ENCODE measurements around the gene PIWIL4. TPM values are rescaled to one million over a fixed set of nuclear protein-coding genes. Genes with fewer than 3 reads are reported as not detected.
A peak's percentile ranks its signal among the peaks of the same experiment; 100 is the strongest.
"Not testable (repeated sequence)": the region's sequence is repeated elsewhere in the genome, so short reads cannot be mapped to it uniquely, and the experiment has no call there.

PIWIL4 gene
- total RNA-seq, 1 donor from 2014 or later: 0.59 TPM

DNA sequence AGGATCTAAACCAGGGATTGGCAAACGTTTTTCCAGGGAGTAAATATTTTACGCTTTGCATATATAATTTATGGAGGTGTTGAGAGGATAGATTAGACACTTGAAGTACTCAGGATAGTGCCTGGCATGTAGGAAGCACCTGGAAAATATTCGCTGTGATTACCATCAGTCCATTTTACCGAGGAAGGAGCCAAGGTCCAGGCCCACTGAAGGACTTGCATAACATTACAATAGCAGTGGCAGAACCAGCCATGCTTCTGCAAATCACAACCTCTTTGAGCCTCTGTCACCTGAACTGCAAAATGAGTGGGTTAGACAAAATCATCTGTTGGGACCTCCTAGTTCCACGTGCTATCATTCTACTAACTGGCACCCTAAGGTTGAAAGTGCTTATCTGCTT lies 18.0 kb upstream of the PIWIL4 start:
- H3K36me3 ChIP-seq (ENCODE audit: insufficient read depth, low read length): no peaks in the 10 kb centered on the region
- no peak overlapping the region for H3K27ac ChIP-seq (ENCODE audit: low read depth, low read length)
- Mint-ChIP-seq H3K36me3 (ENCODE audit: low read depth, unreplicated experiment) (peaks cover 3% of the 10 kb centered on the region), H3K27me3 (ENCODE audit: low read depth, unreplicated experiment) (no peaks in the 10 kb centered on the region), H3K27ac (ENCODE audit: unreplicated experiment) (no peak overlapping the region), H3K9me3 (ENCODE audit: unreplicated experiment) (peaks cover 2% of the 10 kb centered on the region), H3K4me3 (ENCODE audit: unreplicated experiment) (no peak overlapping the region), H3K4me1 (ENCODE audit: low read depth, unreplicated experiment) (peaks cover 7% of the 10 kb centered on the region)
- peaks cover 29% of the 10 kb centered on the region for H3K79me2 ChIP-seq (ENCODE audit: insufficient read depth, low read length)
- no peak for DNase-seq (ENCODE audit: low read depth)
- H3K4me1 ChIP-seq (ENCODE audit: insufficient read depth, low read length): peaks cover 21% of the 10 kb centered on the region
- H3K9me3 ChIP-seq (ENCODE audit: insufficient read depth, low read depth, low read length): no peaks in the 10 kb centered on the region
- peaks cover 44% of the 10 kb centered on the region for H4K20me1 ChIP-seq (ENCODE audit: insufficient read depth, low read length)
- no peak overlapping the region for H3K9ac ChIP-seq (ENCODE audit: low read length)
- H3K4me3 ChIP-seq (ENCODE audit: insufficient read depth, low read depth, low read length): no peak overlapping the region
- no peak for TF ChIP-seq EZH2 (IDR thresholded peaks at IDR 0.05; ENCODE audit: insufficient read depth, low read length)
- TF ChIP-seq, protein P1, sequence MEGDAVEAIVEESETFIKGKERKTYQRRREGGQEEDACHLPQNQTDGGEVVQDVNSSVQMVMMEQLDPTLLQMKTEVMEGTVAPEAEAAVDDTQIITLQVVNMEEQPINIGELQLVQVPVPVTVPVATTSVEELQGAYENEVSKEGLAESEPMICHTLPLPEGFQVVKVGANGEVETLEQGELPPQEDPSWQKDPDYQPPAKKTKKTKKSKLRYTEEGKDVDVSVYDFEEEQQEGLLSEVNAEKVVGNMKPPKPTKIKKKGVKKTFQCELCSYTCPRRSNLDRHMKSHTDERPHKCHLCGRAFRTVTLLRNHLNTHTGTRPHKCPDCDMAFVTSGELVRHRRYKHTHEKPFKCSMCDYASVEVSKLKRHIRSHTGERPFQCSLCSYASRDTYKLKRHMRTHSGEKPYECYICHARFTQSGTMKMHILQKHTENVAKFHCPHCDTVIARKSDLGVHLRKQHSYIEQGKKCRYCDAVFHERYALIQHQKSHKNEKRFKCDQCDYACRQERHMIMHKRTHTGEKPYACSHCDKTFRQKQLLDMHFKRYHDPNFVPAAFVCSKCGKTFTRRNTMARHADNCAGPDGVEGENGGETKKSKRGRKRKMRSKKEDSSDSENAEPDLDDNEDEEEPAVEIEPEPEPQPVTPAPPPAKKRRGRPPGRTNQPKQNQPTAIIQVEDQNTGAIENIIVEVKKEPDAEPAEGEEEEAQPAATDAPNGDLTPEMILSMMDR (IDR thresholded peaks at IDR 0.05; ENCODE audit: insufficient read depth, low read depth, low read length): no peak
- H3K27me3 ChIP-seq (ENCODE audit: insufficient read depth, low read length): no peaks in the 10 kb centered on the region
- H2AFZ ChIP-seq (ENCODE audit: low read depth, low read length): no peak overlapping the region
- no peak overlapping the region for H3K4me2 ChIP-seq (ENCODE audit: low read length)
- no peak for FAIRE-seq

DNA sequence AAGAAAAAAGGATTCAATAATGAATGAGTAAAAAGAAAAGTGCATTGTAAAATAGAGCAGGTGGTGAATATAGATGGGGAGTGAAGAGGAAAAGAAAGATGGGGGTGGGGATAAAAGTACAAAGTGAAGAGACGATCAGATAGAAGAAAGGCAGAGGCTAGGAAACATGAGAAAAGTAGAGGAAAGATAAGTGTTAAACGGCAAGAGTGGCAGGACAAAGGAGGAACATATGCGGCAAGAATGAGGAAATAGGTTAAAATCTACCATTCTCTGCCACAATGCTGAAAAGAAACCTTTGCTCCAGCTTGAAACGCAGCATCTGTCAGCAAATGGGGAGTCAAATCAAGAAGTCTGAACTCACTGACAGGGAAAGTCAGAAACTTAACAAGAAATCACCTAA lies 16.7 kb upstream of the PIWIL4 start:
- no peak overlapping the region for H3K4me3 ChIP-seq (ENCODE audit: insufficient read depth, low read depth, low read length)
- H3K27ac ChIP-seq (ENCODE audit: low read depth, low read length): no peak overlapping the region
- no peak for DNase-seq (ENCODE audit: low read depth)
- peaks cover 7% of the 10 kb centered on the region for H3K4me1 Mint-ChIP-seq (ENCODE audit: low read depth, unreplicated experiment)
- H4K20me1 ChIP-seq (ENCODE audit: insufficient read depth, low read length): peaks cover 42% of the 10 kb centered on the region
- TF ChIP-seq, protein P1 (IDR thresholded peaks at IDR 0.05; ENCODE audit: insufficient read depth, low read depth, low read length): no peak
- TF ChIP-seq EZH2 (IDR thresholded peaks at IDR 0.05; ENCODE audit: insufficient read depth, low read length): no peak
- H3K36me3 ChIP-seq (ENCODE audit: insufficient read depth, low read length): no peaks in the 10 kb centered on the region
- no peaks in the 10 kb centered on the region for H3K27me3 ChIP-seq (ENCODE audit: insufficient read depth, low read length)
- peaks cover 2% of the 10 kb centered on the region for H3K9me3 Mint-ChIP-seq (ENCODE audit: unreplicated experiment)
- H2AFZ ChIP-seq (ENCODE audit: low read depth, low read length): no peak overlapping the region
- no peak overlapping the region for H3K4me2 ChIP-seq (ENCODE audit: low read length)
- H3K27ac Mint-ChIP-seq (ENCODE audit: unreplicated experiment): no peak overlapping the region
- H3K27me3 Mint-ChIP-seq (ENCODE audit: low read depth, unreplicated experiment): peaks cover 2% of the 10 kb centered on the region
- no peak overlapping the region for H3K9ac ChIP-seq (ENCODE audit: low read length)
- H3K79me2 ChIP-seq (ENCODE audit: insufficient read depth, low read length): peaks cover 17% of the 10 kb centered on the region
- peaks cover 1% of the 10 kb centered on the region for H3K36me3 Mint-ChIP-seq (ENCODE audit: low read depth, unreplicated experiment)
- H3K9me3 ChIP-seq (ENCODE audit: insufficient read depth, low read depth, low read length): no peaks in the 10 kb centered on the region
- peaks cover 14% of the 10 kb centered on the region for H3K4me1 ChIP-seq (ENCODE audit: insufficient read depth, low read length)
- no peak overlapping the region for H3K4me3 Mint-ChIP-seq (ENCODE audit: unreplicated experiment)
- no peak for FAIRE-seq

DNA sequence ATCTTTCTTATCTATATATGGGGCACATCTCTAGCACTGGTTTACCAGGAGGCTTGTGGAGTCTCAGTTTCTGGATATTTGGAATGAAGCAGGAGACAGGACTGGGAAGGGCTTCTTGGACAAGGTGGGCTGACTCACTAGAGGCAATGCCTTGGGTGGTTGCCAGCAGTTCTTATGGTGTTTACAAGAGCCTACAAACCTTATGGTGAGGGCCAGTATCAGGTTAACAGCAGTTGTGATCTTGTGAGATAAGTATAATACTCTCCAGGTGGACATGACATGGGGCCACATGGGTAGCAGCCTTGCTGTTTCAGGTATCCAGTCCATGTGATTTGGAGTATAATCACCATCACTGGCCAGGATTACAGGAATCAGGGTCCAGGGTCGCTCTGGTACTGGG lies 13.2 kb upstream of the PIWIL4 start:
- no peaks in the 10 kb centered on the region for H3K79me2 ChIP-seq (ENCODE audit: insufficient read depth, low read length)
- no peak for FAIRE-seq

DNA sequence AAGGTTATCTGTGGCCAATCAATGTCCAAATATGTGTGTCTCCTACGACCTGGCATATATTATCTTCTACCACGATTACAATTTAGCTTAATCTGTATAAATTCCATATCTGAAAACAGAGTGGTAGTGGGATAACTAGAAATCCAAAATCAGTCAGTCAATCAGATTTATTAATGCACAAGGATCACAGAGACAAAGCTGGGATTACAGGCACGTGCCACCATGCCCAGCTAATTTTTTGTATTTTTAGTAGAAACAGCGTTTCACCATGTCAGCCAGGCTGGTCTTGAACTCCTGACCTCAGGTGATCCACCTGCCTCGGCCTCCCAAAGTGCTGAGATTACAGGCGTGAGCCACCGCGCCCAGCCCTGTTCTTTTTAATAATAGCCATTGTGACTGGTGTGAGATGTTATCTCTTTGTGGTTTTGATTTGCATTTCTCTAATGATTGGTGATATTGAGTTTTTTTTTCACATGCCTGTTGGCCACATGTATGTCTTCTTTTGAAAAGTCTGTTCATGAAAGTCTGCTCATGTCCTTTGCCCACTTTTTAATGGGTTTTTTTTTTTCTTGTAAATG lies 11.3 kb upstream of the PIWIL4 start:
- not testable (repeated sequence) for H3K27me3 Mint-ChIP-seq (ENCODE audit: low read depth, unreplicated experiment); FAIRE-seq; H3K9me3 Mint-ChIP-seq (ENCODE audit: unreplicated experiment); H3K4me3 ChIP-seq (ENCODE audit: insufficient read depth, low read depth, low read length); H3K27me3 ChIP-seq (ENCODE audit: insufficient read depth, low read length); H4K20me1 ChIP-seq (ENCODE audit: insufficient read depth, low read length); H3K27ac Mint-ChIP-seq (ENCODE audit: unreplicated experiment); H3K36me3 ChIP-seq (ENCODE audit: insufficient read depth, low read length); H3K36me3 Mint-ChIP-seq (ENCODE audit: low read depth, unreplicated experiment); H3K4me2 ChIP-seq (ENCODE audit: low read length); H3K9ac ChIP-seq (ENCODE audit: low read length); H3K4me1 ChIP-seq (ENCODE audit: insufficient read depth, low read length); H3K4me3 Mint-ChIP-seq (ENCODE audit: unreplicated experiment); H3K27ac ChIP-seq (ENCODE audit: low read depth, low read length); DNase-seq (ENCODE audit: low read depth); H2AFZ ChIP-seq (ENCODE audit: low read depth, low read length); H3K9me3 ChIP-seq (ENCODE audit: insufficient read depth, low read depth, low read length); H3K79me2 ChIP-seq (ENCODE audit: insufficient read depth, low read length)
- peaks cover 13% of the 10 kb centered on the region for H3K4me1 Mint-ChIP-seq (ENCODE audit: low read depth, unreplicated experiment)

More for the DNA sequence above, 13.2 kb upstream of the PIWIL4 start:
- no peaks in the 10 kb centered on the region for H3K27me3 ChIP-seq (ENCODE audit: insufficient read depth, low read length)
- no peak overlapping the region for H3K4me2 ChIP-seq (ENCODE audit: low read length)
- no peaks in the 10 kb centered on the region for H3K36me3 ChIP-seq (ENCODE audit: insufficient read depth, low read length)
- H3K4me1 Mint-ChIP-seq (ENCODE audit: low read depth, unreplicated experiment): peaks cover 6% of the 10 kb centered on the region
- H3K4me3 Mint-ChIP-seq (ENCODE audit: unreplicated experiment): no peak overlapping the region
- no peak overlapping the region for H3K27ac Mint-ChIP-seq (ENCODE audit: unreplicated experiment)
- no peak overlapping the region for H3K27ac ChIP-seq (ENCODE audit: low read depth, low read length)
- no peak overlapping the region for H3K4me3 ChIP-seq (ENCODE audit: insufficient read depth, low read depth, low read length)
- no peak overlapping the region for H2AFZ ChIP-seq (ENCODE audit: low read depth, low read length)
- H4K20me1 ChIP-seq (ENCODE audit: insufficient read depth, low read length): peaks cover 11% of the 10 kb centered on the region
- H3K27me3 Mint-ChIP-seq (ENCODE audit: low read depth, unreplicated experiment): peaks cover 2% of the 10 kb centered on the region
- peaks cover 6% of the 10 kb centered on the region for H3K4me1 ChIP-seq (ENCODE audit: insufficient read depth, low read length)
- H3K9ac ChIP-seq (ENCODE audit: low read length): no peak overlapping the region
- no peak for TF ChIP-seq EZH2 (IDR thresholded peaks at IDR 0.05; ENCODE audit: insufficient read depth, low read length)
- no peaks in the 10 kb centered on the region for H3K9me3 Mint-ChIP-seq (ENCODE audit: unreplicated experiment)
- H3K9me3 ChIP-seq (ENCODE audit: insufficient read depth, low read depth, low read length): no peaks in the 10 kb centered on the region
- H3K36me3 Mint-ChIP-seq (ENCODE audit: low read depth, unreplicated experiment): no peaks in the 10 kb centered on the region
- DNase-seq (ENCODE audit: low read depth): peak; percentile 56
